WI38 (cell line): Measurements from ENCODE around the gene ACSL6.

Source experiments
- H3K4me3 ChIP-seq: 2 replicates; pipeline ENCODE4 v1.5.1; 2011; ENCODE audit warnings: low read depth, mild to moderate bottlenecking, control low read depth, low read length
- TF ChIP-seq, protein P1 (sequence below): IDR thresholded peaks from 2 replicates; pipeline ENCODE4 v1.5.1; 2012; ENCODE audit warnings: low read depth, mild to moderate bottlenecking, control low read depth, low read length

Gene ACSL6

DNA sequence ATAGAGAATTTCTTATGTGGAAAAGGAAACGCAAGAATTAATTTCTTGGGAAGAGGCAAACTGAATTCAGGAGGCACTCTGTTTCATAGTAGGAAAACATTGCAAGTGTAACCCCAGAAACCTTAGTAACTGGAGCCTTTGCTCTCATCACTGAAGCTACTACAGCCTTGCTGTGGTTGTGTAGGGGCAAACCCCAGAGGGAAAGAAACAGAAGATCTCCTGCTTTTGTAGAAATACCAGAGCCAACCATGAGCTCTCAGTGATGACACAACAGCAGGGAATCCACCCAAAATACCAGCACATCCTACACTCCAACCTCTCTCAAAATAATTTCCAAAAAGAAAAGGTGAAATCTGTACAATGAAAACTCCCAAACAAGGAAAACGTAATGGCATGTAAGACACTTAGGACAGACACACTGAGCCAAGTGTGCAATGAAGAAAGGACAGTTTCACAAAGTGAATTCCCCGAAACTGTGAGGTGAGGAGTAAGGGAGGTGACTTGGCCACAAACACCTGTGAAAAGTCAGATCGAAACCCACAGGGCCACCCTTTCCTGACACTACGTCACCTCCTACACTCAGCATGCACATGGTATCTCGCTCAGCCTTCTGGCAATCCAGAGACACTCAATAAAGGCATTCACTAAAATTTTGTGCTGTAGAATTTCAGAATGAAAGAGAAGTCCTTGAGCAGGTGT is 8.5 kb upstream of the ACSL6 start:
- TF ChIP-seq, protein P1, sequence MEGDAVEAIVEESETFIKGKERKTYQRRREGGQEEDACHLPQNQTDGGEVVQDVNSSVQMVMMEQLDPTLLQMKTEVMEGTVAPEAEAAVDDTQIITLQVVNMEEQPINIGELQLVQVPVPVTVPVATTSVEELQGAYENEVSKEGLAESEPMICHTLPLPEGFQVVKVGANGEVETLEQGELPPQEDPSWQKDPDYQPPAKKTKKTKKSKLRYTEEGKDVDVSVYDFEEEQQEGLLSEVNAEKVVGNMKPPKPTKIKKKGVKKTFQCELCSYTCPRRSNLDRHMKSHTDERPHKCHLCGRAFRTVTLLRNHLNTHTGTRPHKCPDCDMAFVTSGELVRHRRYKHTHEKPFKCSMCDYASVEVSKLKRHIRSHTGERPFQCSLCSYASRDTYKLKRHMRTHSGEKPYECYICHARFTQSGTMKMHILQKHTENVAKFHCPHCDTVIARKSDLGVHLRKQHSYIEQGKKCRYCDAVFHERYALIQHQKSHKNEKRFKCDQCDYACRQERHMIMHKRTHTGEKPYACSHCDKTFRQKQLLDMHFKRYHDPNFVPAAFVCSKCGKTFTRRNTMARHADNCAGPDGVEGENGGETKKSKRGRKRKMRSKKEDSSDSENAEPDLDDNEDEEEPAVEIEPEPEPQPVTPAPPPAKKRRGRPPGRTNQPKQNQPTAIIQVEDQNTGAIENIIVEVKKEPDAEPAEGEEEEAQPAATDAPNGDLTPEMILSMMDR = no peak
- no peak overlapping the region for H3K4me3 ChIP-seq

GRCh38 chr5:132019337-132019736 is 7.9 kb upstream of the ACSL6 start:
- TF ChIP-seq, protein P1 = no peak
- no peak overlapping the region for H3K4me3 ChIP-seq

DNA sequence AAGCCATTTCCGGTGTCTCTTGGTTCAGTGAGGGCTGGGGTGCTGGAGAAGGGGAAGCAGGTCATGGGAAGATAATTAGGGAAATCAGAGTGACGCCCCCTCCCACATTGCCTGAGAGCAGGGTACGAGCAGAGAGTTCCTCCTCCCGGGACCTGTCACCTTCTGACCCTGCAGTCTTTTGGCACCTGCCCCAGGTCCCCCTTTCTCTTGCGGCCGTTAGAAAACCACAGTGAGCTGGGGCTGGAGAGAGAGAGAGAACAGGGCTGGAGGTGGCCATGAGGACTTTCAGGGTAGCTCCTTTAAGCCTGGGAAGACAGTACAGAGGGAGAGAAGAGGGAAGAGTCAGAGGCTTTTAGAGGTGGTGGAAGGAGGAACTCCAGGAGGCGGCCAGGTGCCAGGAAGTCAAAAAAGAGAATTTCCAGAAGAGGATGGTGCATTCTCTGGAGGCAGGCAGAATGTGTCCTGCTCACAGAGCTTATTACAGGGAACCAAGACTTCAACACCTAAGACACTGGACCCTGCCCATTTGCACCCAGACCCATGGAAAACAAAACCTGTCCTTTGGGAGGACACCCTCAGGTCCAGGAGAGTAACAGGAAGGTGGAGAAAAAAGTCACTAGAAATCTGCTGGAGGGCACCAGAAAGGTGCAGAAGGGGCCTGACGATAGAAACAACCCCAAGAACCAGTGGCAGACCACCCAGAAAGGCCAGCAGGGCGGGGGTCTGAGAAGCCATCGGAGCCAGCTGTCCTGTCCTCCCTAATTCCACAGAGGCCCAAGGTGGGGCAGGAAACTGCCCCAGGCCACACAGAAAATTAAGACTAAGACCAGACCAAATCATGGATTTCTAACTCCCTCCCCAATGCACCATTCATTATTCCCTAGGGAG is 6.5 kb upstream of the ACSL6 start:
- no peak overlapping the region for H3K4me3 ChIP-seq
- TF ChIP-seq, protein P1 = no peak

DNA sequence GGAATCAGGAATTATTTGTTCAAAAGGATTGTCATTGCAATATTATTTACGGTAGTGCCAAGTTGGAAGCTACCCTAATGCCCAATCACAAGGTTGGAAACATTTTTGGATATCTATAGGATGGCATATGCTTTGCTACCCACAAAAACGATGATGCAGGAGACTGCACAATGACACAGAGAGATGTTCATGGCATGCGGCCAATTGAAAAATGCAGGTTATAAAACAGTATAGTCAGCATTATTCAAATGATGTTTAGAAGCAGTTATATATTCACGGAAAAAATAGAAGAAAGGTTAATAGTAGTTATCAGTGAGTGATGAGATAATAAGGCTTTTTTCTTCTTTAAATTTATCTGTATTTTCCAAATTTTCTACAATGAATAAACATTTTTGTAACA is 5.9 kb upstream of the ACSL6 start:
- no peak overlapping the region for H3K4me3 ChIP-seq
- TF ChIP-seq, protein P1 = no peak

- TF ChIP-seq, protein P1 = no peak
- no peak overlapping the region for H3K4me3 ChIP-seq
These were observed 5.3 kb upstream of the ACSL6 start for GRCh38 chr5:132016721-132017250.

DNA sequence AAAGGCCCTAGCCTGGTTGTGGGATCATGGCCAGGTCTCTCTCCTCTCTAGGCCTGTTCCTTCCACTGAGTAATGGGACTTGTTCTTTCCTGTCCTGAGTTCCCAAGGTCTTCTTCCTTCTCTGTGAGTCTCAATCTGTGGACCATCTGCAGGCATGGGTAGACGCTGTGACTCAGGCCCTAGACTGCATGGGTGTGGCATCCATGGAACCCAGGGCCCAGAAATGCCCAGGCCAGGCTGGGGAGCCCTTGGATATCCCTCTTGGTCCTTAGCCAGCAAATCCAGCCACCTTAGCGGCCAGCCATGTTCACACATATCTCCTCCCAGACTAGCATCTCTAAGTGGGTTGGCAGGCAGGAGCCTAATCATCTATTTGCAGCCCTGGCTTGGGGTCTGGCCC is 2.3 kb upstream of the ACSL6 start:
- TF ChIP-seq, protein P1 = no peak
- no peak overlapping the region for H3K4me3 ChIP-seq
